NCI-H510A (cell line): ENCODE data around the gene COPS7B.

Experiments
- DNase-seq: peaks from one replicate; lab custom pipeline; 2025; lab: John Stamatoyannopoulos, UW

Gene COPS7B

DNA sequence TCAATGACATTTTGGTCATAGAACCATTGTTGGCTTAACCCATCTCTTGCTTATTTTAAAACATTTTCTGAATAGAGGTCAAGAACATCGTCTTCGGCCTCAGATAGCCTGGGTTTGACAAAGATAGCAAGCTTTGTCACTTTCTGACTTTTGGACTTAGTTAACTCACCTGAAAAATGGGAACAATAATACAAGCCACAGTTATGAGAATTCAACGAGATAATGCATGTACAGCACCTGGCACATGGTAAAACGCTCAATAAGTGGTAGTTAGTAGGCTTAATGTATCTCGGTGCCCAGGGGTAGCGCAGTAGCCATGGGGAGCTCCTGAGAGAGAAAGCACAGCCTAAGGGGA is 446 bp upstream of the COPS7B start:
- DNase-seq: no peak

GRCh38 chr2:231786917-231787292 is 660 bp downstream of the COPS7B start:
- DNase-seq: no peak

- no peak for DNase-seq
Measured at GRCh38 chr2:231791107-231791506, 4.9 kb downstream of the COPS7B start.

DNA sequence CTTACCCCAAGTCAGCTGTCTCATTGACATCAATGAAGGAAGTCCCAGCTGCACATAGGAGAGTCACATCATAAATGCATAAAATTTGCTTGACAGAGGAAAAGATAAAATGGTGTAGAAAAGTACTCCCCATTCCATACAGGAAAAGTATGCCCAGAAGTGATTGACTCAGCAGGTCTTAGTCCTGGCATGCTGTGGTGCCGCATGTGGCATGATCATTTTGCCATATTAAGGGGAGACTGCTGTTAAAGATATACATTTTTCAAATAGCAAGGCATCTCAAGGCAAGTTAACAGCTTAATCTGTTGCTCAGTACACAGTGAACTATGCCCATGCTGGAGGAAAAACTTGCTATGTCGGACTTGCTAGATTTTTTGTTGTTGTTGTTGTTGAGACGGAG is 8.1 kb downstream of the COPS7B start:
- no peak for DNase-seq

GRCh38 chr2:231795525-231796327 is 9.5 kb downstream of the COPS7B start:
- peak; percentile 92 for DNase-seq

GRCh38 chr2:231800493-231801091 is 14.3 kb downstream of the COPS7B start:
- DNase-seq: no peak

DNA sequence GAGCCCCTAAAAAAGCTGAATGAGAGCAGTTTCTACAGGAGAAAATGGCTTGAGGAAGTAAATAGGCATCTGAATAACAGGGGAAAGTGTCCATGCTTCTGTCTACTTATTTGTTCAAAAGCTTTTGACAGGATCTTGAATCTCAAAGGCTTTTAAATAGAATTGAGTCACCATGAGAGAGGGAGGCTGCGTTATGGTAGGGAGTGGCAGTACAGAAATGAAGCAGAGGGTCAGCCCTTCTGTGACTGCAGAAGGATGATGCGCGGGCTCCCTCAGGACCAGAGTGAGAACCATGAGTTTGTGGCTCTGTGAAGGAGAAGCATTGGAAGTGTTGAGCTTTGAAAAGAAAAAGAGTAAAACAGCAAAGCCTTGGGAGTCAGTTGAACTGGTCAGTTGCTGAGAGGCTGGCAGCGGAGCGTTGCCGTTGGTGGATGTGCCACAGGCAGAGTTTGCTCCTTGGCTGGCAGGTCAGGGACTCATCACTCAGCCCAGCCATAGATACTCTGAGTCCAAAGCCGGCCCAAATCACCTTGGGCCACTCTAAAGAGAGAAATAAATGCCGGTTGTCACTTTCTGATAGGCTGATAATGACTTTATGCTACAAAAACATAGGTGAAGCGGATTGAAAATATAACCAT is 17.4 kb downstream of the COPS7B start:
- DNase-seq: no peak

GRCh38 chr2:231807020-231807419 is 20.8 kb downstream of the COPS7B start:
- DNase-seq: no peak

GRCh38 chr2:231810905-231811304 is 24.7 kb downstream of the COPS7B start:
- DNase-seq: no peak

DNA sequence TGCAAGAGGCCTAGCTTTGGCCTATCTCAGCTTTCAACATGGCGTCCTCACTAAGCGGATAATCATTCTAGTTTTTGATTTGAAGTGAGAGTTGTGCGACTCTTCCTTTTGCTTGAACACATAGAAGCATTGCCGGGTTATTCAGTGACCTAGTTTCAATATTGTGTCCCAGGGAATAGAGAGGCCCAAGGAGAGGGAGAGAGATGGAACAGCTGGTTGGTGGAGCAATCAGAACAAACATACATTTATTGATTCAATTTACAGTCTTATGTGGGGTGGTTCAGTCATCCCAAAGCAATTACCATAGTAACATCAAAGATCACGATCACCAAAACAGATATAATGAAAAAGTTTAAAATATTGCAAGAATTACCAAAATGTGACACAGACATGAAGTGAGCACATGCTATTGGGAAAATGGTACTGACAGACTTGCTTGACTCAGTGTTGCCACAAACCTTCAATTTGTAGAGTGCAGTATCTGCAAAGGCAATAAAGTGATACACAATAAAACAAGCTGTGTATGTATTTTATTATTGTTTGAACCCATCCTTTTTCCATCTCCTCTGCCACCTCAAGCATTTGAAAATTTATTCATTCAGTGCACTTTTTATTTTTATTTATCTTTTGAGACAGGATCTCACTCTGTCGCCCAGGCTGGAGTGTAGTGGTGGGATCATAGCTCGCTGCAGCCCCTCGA is 30.2 kb downstream of the COPS7B start:
- DNase-seq: no peak

DNA sequence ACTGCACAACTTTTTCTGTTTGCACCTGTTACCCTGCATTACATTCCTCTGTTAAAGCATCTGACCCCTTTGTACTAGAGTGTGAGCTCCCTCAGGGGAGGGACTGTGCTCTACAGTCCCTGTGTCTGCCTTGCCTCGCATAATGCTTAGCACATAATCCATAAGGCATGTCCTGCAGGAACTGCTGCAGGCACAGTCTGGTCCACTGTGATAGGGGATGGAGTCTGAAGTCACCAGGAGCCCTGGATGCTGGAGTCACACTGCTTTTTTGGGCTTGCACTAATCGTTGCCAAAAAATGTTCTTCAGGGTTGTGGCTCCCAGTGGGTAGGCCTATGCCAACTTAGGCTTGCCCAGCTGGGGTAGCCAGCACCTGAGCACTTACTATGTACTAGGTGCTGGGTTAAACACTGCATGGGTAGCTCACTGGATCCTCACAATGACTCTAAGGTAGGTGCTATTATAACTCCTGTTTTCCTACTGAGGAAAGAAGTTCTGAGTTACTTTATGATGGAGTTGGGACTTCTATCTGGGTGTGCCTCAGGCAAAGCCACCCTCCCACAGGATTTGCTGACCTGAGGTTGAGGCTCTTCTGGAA is 33.3 kb downstream of the COPS7B start:
- no peak for DNase-seq

DNA sequence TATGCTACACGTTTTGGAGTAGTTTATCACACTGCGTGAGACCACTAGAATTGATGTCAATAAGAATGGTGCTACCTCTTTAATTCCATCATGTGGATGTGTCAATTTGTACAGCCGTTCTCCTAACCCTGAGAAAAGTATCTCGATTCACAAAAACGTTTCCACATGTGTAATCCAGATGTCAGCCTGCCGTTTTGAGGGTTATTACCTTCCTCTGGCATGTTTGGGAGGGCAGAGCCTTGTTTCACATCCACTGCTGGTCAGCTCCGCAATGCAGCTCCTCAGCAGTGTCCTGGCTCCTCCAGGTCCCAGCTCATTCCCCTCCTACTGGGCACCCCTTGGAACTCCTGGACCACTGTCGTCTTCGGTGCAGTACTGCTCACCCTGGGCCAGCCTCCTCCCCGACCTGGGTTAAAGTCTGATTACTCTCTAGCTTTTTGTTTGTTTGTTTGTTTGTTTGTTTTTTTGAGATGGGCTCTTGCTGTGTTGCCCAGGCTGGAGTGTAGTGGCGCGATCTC is 34.6 kb downstream of the COPS7B start:
- DNase-seq: no peak

GRCh38 chr2:231821908-231822307 is 35.7 kb downstream of the COPS7B start:
- no peak for DNase-seq

DNA sequence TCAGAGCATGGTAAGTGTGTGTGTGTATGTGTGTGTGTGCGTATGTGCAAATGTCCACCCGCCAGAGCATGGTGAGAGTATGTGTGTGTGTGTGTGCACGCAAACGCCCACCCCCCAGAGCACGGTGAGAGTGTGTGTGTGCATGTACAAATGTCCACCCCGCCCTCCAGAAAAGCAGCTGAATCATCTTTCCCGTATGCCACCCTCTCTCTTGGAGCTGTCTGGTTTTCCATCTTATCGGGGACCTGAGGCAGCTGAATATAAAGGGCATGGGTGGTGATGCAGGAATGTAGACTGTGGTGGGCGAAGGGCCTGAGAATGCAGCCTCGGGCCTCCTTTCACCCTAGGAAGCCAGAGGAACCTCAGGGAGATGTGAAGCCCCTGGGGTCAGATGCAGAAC is 66.9 kb downstream of the COPS7B start:
- DNase-seq: no peak

- DNase-seq: peak; percentile 35
Measured at GRCh38 chr2:231854616-231855125, 68.4 kb downstream of the COPS7B start.

DNA sequence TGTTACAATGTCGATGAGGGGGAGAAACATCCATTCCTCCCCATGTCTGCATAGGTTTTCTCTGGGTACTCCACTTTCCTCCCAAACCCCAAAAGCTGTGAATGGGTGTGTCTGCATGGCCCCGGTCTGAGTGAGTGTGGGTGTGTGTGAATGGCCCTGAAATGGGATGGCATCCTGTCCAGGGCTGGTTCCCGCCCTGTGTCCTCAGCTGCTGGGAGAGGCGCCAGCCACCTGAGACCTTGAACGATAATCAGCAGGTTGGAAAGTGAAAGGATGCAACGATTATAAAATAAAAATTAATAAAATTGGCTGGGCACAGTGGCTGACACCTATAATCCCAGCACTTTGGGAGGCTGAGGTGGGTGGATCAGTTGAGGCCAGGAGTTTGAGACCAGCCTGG is 70.7 kb downstream of the COPS7B start:
- no peak for DNase-seq
